Stimulated activated CD4-positive, alpha-beta T cell treated with anti-CD3 and anti-CD28 coated beads, Interleukin-4, amount 100 ng/mL, for 24 hours (primary cell): ENCODE data around the gene CD151.

Experiments used
- DNase-seq: peaks from one replicate; pipeline ENCODE4 v3.0.0-alpha.2; 2020

CD151 gene

GRCh38 chr11:797296-798092 lies 35.3 kb upstream of the CD151 start:
- DNase-seq, result peak; percentile 79

DNA sequence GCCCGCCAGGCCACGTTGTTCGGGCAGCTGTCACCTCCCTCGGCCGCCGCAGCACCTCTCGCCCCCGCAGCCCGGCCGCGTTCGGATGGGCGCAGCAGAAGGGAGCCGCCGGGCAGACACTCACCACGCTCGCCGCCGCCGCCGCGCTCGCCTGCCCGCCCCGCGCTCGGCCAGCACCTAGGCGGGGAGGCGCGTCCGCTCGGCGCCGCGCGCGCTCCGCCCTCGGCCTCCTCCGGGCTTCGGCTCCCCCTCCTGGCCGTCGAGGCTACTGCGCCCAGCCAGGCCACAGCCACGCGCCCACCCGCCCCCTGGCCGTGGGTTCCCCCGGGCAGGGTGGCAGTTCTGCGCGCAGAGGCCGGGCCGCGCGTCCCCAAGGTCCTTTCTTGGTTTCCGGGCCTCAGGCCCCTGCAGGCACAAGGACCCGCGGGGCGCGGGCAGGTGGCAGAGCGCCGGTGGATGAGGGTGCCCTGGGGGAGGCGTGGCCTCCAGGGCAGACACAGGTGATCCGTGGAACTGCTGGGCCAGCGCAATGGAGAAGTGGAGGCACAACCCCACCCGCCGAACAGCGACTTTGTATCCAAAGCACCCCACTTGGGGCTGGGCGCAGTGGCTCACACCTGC lies 34.5 kb upstream of the CD151 start, which contains the start of gene SLC25A22:
SLC25A22 (minus strand) TSS at position 189 of the 621 bp plus-strand sequence. CDS start 3,275 bp downstream, outside the sequence.
- peak; percentile 85 for DNase-seq

- DNase-seq, result no peak
Measured at GRCh38 chr11:799641-800316, 33.0 kb upstream of the CD151 start.

DNA sequence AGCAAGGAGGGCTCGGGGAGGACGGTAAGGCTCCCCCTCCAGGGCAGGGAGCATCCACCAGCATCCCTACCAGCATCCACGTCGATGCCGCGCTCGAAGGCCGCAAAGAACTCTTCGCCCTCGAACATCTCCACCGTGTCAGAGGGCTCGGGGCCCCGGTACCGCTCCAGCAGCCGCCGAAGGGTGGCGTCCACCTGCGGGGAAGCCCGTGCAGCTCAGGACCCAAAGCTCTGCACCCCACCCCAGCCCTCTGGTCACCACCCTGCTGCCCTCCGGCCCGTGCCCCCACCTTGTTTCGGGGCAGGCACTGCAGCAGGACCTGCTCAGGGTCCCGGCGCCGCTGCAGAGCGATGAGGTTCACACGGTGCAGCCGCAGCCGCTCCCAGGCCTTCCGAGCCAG lies 32.3 kb upstream of the CD151 start:
- DNase-seq, result no peak

- no peak for DNase-seq
Measured at GRCh38 chr11:801097-801780, 31.5 kb upstream of the CD151 start.

GRCh38 chr11:802018-802617 lies 30.6 kb upstream of the CD151 start:
- DNase-seq, result no peak

GRCh38 chr11:802693-803466 lies 29.9 kb upstream of the CD151 start:
- DNase-seq, result no peak

DNA sequence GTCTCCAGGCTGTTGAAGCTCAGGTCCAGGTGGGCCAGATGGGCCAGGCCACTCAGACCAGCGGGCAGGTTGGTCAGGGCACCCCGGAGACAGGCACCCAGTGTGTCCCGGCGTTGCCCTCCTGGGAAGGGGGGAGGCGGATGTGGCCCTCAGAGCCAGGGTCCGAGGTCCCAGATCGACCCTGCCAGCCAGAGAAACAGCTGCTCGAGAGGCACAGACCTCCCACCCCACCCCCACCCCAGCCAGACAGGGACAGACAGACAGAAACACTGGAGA lies 29.3 kb upstream of the CD151 start:
- DNase-seq, result no peak

DNA sequence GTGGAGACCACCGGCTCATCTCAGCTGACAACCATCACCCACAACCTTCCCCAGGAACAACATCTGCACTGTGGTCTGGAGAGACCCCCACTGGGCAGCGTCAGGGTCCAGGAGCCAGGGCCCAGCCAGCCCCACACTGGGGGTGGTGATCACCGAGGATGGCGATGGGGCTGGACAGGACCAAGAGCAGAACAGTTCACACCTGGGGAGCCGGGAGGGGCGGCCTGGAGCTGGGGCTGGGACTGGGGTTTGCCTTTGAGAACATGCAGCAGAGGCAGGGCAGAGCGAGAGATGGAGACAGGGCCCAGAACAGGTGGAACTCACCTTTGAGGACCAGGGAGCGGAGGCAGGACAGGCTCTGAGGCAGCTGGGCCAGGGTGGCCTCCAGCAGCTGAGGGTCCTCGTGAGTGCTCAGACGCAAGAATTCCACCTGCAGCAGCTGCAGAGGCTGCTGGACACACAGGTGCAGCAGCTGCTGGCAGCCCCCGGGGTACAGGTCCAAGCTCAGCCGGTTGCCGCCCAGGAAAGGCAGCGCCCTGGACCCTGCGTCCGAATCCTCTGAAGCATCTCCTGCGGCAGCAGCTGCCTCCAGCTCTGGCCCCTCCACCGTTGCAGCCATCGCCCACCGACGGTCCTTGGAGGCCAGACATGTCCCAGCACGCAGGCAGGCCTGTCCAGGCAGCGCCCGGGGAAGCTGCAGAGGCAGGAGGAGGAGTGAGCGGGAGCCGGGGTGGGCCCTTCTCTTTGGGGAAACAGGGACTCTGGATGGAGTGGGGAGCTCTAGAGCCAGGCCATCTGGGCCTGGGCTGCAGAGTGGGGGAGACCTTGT lies 28.8 kb upstream of the CD151 start:
- no peak for DNase-seq

- DNase-seq, result no peak
Measured at GRCh38 chr11:804599-804964, 28.2 kb upstream of the CD151 start.

DNA sequence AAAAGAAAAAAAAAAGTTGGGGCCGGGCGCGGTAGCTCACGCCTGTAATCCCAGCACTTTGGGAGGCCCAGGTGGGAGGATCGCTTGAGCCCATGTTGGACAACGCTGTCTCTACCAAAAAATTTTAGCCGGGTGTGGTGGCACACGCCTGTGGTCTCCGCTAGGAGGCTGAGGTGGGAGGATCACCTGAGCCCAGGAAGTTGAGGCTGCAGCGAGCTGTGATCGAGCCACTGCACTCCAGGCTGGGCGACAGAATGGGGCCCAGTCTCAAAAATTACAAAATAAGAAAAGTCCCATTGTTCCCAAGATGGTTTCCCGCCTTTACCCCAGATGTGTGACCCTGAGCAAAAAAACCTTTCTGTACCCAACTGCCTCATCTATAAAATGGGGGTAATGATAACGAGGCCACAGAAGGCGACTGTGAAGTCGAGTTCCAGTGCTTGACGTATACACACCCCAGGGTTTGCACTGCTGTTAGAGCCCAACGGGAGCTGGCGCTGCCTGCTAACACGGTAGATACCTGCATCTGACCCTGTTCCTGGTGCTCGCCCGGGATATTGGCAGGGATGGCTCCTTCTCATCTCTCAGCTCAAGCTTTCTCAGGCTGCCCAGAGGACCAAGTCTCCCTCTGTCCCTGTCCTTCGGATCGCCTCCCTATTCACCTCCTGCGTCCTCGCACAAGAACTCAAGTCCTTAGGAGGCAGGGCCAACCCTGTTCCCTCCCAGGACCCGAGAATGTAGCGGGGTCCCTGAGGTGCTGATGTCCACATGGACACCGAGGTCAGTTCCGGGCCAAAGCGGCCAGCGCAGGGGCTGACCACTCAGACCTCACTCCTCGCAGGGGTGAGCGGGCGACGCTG lies 24.1 kb upstream of the CD151 start:
- no peak for DNase-seq

DNA sequence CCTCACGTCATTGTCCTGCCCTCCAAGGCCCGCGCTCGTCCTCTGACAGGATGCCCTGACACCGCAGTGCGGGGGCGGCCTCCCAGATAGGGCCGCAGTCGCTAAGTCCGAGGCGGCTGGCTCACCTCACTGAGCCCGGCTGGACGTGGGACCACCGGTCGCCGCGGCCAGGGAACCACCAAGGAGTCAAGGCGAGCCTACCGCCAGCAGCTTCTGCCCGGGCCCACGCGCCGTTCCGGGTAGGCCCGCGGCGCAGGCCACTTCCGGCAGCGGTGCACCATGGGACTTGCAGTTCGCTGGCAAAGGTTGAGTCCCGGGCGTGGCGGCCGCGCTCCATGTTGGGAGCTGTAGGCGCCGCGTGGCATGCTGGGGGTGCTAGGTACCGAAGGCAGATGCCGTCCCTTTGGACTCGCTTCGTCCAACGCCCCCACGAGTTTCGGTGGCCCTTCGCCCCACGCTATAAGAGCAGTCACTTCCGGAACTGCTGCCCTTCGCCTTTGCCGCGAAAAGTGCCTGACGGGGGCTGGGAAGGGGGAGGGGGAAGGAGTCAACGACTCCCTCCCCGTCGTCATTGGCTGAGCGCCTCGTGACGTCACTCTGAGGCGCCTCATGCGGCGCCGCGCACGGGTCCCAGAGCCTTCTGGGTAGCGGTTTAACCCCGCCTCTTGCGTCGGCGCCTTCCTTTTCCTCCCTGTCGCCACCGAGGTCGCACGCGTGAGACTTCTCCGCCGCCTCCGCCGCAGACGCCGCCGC lies 23.3 kb upstream of the CD151 start, which contains the start of gene RPLP2:
RPLP2 (plus strand) TSS at position 681 of the 753 bp plus-strand sequence. CDS start 268 bp downstream, outside the sequence.
- DNase-seq, result peak; percentile 97

GRCh38 chr11:810040-810567 lies 22.6 kb upstream of the CD151 start:
- no peak for DNase-seq

DNA sequence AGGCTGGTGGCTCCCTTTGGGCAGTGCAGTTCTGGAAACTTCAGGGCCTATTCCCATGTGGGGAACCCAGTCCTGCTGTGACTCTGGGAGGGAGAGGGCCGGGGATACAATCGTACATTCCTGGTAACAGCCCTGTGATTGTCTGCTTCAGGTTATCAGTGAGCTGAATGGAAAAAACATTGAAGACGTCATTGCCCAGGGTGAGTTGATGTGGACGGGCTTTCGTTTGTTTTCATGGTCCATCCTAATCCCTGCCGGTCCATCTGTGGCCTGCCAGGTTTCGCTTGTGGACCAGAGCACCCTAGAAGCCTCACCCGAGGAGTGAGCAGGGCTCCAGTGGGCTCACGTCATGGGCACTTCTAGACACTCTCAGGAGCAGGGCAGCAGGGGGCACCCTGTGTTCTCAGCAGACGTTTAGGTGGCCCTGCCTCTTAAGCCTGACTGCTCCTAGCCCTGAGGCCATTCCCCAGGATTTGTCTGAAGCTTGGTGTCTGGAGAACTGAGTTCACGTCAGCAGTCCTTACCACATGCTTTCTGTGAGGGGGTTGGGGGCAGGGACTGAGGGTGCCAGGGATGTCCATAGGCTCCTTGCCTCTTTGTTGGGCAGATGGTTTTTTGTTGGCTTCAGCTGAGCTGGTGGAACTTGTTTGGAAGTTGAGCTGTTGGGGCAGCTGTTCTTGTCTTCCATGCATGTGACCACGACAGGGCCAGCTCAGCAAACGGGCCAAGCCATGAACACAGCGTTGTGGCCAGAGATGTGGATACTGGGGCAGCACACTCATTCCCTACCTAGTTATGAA lies 21.1 kb upstream of the CD151 start:
- DNase-seq, result no peak

DNA sequence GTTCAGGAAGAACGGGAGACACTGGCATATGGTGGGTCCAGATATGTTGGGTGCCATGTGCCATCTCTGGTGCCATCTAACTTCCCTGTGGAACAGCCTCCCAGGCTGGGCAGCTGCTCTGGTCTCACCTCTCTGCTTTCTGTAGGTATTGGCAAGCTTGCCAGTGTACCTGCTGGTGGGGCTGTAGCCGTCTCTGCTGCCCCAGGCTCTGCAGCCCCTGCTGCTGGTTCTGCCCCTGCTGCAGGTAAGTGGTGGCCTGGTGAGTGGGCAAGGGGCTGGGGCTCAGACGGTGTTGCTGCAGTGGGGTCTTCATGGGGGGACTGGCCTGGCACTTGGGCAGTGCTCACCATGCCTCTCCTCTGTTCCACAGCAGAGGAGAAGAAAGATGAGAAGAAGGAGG lies 20.4 kb upstream of the CD151 start:
- no peak for DNase-seq

DNA sequence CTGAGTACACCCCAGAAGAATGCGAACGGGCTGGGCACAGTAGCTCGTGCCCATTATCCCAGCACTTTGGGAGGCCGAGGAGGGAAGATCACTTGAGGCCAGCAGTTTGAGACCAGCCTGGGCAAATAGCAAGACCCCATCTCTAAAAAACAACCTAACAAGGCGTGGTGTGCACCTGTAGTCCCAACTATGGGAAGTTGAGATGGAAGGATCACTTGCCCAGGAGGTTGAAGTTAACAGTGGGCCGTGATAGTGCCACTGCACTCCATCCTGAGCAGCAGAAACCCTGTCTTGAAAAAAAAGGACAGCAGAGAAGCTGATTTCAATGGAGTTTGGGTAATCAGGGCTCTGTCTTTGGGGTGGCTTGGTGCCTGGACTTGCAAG lies 19.7 kb upstream of the CD151 start:
- DNase-seq, result no peak

DNA sequence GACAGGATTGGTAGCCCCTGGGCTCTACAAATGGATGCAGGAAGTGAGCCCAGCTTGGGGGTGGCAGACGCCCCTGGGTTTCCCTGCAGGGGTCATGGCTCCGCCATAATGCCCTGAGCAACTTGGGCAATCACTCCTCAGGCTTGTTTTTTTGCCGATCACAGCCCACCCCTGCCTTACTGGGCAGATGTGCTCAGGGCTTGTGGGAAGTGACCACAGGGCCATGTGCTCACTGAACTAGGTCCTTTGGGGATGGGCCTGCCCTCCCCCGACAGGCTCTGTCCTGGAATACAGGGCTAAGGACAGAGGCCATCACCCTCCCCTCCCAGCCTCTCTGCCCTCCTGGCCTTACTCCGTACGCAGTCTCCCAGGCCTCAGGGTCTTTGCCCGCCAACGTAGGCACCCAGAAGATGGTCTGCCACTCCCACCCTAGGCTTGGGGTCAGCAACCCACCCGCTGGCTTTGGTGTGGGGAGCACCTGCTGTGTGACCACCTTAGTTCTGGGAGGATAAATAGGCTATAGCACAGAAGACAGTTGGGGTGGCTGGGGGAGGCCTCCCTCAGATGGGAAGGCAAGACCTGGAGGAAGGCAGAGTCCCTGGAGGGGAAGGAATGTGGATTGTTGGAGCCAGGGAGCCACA lies 19.2 kb upstream of the CD151 start:
- no peak for DNase-seq
